ENCODE measurements around the gene OXSM.

OXSM gene

DNA sequence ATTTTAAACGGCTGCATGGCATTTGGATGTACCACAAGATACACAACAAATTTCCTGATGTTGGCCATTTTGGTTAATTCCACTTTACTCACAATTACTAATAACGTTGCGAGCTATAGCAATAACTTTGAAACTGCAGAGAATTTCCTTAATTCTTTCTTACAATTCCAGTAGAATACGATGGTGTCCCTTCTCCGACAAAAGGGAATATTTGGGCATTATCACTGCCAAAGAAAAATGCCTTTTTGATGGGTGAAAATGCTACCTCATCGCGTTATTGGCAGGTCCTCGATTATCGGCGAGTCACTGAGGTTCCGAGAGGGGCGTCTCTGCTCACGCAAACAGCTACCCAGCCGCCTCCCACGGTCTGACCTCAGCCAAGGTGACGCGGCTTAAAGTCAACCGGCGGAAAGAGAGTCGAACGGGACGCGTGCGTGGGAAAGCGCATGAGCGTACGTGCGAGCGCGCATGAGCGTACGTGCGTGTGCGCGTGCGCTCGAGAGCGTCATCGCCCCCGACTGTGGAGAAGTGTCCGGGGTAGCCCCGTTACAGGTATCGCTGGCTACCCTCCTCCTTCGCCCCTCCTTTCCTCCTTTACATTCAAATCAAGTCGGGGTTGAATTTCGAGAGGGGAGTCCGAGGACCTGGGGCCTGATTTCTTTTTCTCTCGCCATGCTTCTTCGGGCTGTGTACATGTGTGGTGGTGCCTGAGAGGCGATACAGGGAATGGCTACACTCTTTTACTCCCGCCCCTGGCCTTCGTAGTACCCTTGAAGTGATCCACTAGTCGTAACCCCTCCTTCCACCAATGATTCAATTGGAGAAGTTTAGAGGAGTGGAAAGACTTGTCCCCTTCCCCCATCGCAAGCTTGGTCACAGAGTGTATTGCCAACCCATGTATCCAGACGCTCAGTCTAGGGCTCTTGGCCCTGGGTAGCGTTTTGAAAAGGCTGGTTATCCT, at the start of gene OXSM:
Gene OXSM (plus strand): TSS at position 495 of the 961 bp plus-strand sequence. CDS start 931 bp downstream, outside the sequence.
- peak; percentile 85 for FAIRE-seq

DNA sequence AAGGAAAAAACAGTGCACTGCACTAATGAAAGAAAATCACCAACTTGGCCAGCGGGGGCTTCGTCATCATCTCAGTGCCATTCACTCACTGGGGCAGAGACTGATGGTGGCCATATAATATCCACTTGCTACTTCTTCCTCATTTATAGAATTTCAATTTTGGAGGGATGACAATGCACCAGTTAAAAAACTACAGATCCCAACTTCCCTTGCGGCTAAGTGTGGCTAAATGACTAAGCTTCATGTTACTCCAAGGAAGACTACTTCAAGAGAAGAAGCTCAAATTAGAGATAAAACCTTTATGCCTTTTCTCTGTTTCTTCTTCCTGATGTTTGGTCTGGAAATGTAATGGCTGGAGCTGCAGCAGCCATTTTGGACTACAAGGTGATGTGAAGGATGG, 45.4 kb upstream of the OXSM start:
- FAIRE-seq = no peak

DNA sequence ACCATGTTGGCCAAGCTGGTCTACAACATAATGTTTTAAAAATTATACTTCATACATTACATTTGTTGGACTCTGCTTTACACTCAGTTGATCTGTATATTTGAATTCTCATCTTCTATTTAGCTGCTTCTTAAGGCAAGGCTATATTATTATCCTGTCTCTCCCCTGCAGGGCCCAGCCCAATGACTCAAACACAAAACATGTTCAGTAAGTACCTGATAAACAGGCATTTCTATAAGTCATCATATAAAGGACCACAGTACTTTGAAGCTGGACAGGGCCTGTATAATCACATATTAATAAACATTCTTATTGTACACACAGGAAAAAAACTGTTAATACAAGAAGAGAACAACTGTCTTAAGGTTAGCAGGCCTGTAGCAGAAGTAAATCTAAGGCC, 42.9 kb upstream of the OXSM start:
- FAIRE-seq = no peak

DNA sequence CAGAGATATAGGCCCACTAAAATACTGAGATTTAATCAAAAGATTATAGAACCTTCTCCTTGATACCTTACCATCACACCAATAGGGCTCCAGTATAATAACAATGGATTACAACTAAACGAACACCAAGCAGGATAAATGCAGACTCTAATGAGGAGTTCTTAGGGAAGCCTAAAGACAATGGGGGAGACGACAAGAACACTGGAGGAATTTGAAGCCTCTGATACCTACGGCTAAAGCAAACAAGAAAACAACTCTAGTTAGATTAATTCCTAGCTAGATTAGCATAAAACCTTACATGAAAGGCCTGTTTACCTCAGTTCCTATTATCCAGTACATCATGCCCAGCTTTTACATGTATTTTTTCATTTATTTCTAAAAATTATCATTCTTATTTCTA, 41.7 kb upstream of the OXSM start:
- no peak for FAIRE-seq

DNA sequence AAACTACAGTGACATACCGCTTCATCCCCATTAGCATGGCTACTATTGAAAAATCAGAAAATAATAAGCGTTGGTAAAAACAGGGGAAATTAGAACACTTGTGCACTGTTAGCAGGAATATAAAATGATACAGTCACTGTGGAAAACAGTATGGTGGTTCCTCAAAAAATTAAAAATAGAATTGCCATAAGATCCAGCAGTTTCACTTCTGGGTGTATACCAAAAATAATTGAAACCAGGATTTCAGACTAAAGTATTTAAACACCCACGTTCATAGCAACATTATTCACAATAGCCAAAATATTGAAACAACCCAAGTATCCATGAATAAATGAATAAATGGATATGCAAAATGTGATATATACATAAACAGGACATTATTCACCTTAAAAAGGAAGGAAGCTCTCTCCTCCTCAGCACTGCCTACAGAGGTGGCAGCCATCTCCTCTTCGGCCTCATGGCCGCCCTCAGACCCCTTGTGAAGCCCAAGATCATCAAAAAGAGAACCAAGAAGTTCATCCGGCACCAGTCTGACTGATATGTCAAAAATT, 40.8 kb upstream of the OXSM start:
- FAIRE-seq = no peak

DNA sequence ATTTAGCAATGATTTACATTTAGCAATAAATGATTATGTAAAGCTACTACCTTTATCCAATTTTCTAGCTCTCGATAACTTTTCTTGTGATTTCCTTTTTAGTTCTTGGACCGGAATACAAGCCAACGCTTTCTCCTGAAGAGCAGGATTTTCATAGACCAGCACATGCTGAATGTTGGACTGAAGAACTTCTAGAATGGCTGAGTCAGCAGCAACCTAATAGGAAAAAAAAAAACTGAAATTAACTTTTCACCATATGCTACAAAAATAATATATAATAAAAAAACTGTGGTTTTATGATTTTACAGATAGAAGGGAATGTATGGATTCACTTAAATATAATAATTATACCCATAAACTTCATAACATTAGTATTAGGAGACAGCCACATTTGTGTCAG, 38.8 kb upstream of the OXSM start:
- no peak for FAIRE-seq

DNA sequence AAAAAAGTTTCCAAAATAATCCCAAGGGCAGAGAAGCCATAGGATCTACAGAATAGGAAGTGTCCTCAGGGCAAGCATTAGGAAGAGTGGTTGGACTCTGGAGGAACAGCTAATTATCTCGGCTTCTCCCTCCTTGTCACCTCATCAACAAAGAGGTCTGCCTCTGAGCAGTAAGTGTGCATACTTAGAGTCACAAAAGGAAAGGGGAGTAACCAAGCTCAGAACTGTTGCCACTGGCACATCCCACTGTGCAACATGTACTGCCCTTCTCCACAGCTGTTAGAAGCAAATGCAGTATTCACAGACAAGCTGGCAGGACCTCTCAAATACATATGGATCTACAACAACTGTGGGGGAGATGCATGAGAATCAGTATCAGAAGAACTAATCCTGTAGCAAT, 38.2 kb upstream of the OXSM start:
- no peak for FAIRE-seq

DNA sequence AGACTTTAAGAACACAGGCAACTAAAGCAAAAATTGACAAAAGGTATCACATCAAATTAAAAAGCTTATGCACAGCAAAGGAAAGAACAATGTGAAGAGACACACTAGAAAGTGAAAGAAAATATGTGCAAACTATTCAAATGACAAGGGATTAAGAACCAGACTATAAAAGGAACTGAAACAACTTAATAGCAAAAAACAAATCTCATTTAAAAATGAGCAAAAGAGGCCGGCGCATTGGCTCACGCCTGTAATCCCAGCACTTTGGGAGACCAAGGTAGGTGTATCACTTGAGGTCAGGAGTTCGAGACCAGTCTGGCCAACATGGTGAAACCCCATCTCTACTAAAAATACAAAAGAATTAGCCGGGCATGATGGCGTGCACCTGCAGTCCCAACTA, 21.0 kb upstream of the OXSM start:
- no peak for FAIRE-seq

DNA sequence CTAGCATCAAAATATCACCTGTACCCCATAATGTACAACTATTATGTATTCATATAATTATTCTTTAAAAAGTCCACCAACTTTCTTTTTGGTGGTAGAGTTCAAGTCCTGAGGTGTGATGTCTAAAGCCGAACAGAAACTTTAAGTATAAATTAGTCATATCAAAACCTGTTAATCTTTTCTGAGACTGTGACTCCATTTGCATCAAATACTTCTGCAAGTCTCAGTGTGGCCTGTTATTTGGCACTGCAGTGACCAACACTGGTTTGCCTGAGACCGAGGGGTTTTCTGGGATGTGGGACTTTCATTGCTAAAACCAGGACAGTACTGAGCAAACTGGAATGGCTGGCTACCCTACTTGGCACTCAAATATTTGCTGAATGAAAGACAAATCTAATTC, 14.0 kb upstream of the OXSM start:
- no peak for FAIRE-seq

DNA sequence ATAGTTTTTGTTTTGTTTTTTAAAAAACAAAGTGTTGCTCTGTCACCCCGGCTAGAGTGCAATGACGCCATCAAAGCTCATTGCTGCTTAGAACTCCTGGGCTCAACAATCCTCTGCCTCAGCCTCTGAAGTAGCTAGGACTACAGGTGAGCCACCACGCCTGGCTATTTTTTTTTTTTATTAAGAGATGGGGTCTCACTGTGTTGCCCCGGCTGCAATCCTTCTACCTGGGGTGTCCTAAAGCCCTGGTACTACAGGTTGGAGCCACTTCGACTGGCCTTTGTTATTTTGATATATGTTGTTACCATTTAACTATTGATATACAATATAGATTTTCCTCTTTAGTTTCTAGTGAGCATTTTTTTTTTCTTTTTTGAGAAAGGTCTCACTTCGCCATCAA, 9.3 kb upstream of the OXSM start:
- no peak for FAIRE-seq

DNA sequence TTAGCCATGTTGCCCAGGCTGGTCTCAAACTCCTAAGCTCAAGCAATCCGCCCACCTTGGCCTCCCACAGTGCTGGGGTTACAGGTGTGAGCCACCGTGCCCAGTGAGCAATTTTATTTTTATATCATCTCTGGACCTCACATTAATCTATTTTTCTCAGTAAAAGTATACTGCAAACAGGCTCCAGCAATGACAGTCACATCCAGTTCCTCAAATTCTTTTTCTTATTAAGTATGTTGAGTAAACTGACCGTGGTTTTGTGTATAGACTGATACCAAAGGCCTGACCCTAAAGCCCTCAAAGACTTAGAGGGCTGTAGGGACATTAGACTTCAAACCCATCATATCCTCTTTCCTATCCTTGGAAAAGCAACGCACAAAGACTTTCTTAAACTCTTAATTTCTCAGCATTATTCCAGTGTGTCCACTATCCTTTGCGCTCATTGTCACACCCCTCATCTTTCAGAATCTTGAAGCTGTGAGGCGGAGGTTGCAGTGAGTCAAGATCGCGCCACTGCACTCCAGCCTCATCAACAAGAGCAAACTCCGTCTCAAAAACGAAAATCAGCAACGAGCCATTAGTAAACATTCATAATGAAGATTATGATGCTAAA, 8.6 kb upstream of the OXSM start:
- FAIRE-seq = no peak

DNA sequence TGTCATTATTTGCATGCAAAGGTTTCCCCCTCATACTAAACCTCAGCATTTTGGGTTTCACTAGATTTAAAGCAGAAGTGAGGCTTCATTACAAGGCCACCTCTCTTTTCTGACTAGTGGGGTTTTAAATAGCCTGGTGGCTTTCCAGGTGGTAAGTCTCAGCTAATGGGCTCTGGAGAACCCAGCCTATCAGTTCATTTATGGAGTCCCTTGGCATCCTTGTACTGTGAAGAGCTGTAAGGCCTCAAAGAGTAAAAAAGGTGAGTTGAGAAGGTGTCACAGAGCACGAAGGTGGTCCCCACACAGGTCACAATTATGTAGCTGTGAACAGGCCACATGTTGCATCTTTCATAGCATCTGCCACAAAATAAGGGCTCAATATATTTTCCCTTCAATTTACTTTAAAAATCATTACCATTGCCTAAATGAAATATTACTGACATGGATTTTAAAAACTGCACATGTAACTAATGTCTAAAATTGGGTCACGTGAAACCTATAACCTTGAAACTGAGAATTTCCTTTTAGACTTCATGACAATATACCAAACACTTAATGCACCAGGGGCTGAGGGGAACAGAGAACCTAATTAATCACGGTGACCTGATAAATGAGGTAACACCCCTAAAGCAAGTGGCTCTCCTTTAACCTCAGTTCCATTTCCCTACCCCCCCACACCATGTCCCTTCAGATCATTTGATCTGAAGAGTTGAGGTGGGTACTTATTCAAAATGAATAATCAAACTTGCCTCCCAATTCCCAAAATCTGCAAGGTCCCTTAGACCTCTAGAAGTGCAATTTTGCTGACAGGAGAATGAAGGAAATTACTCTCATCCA, 7.9 kb upstream of the OXSM start:
- FAIRE-seq = no peak

DNA sequence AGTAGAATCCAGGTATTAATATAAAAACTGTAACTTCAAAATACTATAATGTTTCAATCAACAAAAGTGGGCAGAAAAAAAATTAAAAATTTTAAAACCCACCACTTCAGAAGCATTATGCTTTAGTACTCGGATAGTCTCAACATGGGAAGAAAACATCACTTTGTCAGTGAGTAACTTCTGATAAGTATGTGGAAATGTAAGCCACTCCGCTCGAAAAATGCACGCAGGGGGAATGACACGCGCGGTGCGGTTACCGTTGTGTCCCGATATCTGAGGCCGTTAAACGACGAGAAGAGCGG, 7.3 kb upstream of the OXSM start:
- FAIRE-seq = no peak

DNA sequence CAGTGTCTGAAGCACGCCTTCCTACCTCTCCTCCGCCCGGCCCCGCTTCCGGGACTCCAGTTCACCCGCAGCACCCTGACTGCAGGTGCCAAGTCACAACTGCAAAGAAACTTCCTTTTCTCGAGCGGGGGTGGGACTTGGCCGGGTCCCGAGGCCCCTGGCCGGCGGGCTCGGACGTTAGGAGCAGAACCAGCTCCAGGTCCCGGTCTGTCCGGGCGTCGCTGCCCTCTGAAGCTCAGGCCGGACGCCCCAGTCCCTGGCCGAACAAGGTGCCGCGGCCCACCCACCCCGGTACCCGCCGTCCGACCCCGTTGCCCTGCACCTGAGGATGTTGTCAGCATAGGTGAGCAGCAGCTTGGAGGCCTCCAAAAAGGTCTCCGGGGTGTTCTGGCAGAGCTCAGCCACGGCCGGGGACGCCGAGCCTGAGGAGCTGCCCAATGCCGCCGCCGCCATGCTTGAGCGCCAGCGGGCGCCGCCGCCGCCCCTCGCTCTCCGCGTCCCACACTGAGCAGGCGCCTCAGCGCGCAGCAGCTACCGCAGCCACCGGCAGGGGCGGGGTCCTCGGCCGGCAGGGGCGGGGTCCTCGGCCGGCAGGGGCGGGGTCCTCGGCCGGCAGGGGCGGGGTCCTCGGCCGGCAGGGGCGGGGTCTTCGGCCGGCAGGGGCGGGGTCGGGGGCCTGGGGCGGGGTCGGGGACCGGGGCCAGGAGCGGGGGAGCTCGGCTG, 6.8 kb upstream of the OXSM start, which contains the start of gene NGLY1:
Gene NGLY1 (minus strand): TSS at position 506 of the 723 bp plus-strand sequence. CDS start 53 bp downstream, at position 453.
- no peak for FAIRE-seq

DNA sequence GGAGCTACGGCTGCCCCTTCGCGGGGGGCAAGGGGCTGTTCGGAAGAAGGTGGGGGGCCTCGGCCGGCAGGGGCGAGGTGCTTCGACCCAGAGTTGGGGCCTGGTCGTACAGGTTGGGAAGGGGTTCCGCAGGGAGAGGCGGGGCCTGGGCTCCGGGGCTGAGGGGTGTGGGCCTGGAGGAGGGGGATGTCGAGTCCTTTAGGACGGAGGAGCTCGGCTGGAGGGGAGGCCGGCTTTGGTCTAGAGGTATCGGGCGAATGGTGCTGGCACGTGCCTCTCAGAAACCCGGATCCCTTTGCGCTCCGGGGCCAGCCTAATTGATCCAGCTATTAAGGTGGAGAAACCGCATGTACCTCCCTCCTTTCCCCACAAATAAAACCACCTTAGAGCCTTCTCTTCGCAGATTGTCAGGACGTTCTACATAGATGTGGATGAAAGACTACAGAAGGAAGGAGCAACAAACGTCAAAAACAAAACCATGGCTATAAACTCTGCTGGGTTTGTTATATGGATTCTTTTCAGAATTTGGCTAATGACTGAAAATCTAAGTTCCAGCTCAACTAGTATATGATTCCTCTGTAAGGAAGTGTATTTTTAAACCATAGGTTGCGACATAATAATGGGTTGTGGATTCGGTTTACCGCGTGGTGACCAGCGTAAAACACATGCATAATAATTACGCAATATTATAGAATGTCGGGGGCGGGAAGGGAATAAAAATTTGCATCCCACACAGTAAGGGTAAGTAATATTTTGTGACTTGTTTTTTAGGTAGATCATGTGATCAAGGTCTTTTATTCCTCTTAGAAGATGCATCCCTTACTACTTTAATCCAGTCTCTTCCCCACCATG, 6.0 kb upstream of the OXSM start:
- FAIRE-seq = no peak

DNA sequence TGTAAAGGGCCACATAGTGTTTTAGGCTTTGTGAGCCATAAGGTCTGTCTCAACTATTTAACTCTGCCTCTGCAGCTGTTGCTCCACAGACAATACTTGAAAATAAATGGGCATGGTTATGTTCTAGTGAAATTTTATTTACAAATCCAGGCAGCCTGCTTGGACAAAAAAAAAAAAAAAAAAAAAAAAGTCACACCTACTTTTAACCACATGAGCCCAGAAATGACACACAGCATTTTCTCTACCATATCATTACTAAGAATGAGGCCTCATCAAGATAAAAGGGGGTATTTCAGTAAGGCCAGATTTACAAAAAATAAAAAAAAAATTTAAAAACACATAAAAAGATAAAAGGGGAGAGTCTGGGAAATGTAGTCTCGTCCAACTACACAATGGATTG, 4.9 kb upstream of the OXSM start:
- FAIRE-seq = no peak

DNA sequence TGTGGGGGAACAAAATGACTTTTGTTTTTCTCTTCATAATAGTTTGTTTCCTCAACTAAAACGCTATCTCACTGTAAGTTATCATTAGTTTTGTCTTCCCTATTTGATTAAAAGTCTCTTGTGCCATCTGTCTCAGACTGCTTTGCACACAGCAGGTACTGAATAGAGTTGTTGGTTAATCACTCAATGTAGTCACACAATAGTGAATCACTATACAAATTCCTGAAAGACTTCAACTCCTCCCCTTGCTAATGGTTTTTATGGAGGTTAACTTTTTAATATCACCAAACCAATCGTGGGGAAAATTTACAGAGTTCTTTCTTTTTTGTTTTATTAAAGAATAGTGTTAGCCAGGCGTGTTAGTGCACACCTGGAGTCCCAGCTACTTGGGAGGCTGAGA, 4.1 kb upstream of the OXSM start:
- FAIRE-seq = no peak

DNA sequence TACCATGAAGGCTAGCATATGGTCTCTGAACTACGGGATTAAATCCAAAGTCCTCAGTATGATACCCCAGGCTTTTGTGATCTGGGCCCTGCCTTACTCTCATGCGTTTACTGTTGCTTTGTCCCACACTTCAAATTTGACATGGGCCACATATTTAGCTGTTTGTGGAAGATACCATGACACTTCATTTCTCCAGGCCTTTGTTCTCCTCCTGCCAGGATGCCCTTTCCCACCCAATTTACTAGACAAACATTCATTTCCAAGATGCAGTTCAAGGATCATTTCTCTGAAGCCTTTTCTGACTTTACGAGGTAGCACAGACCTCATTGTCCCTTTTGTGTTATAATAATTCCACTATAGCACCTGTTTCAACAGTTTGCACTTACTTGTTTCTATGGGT, 2.2 kb upstream of the OXSM start:
- FAIRE-seq = no peak

DNA sequence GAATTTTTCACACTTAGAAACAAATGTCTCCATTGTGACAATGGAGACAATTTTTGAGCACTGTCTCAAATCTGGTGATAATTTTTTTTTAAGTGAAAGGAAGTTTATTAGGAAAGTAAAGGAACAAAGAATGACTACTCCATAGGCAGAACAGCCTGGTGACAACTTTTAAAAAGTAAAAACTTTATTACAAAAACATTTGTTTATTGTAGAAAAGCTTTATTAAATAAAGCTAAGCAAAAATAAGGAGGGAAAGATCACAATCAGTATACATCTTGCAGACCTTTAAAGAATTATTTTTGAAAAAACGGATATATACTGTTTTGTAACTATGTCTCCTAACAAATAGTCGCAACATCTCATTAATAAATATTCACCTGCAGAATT, 688 bp upstream of the OXSM start:
- no peak for FAIRE-seq

DNA sequence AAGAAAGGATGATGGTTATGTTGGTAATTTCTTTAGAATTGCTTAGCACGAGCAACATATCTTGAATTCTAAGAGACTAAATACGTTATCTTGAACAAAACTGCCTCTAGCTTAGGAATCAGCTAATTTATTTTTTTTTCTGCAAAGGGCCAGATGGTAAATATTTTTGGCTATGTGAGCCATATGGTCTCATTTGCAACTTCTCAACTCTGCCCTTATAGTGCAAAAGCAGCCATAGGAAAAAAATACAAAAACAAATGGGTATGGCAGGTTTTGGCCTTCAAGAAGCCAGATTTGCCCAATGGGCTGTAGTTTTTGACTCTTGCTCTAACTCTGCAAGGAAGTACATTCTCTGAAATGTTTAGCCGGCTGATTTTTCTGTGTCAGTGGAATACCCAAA, 11.9 kb downstream of the OXSM start:
- FAIRE-seq = no peak

DNA sequence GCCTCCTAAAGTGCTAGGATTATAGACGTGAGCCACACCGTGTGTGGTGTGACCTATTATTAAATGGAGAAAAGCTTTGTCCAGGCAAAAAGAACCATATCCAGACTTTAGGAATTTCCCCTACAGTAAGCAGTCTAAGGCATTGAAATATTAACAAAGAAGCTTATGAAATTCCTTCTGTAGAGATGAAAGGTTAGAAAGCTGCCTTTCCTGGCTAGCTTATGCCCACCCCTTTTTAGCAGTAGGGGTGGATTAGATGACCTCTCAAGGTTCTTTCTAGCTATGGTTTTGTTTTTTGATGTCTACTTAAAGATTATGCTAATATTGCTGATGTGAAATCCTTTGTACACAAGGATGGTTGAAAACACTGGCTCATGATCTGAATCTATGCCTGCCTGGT, 13.9 kb downstream of the OXSM start:
- FAIRE-seq = no peak

DNA sequence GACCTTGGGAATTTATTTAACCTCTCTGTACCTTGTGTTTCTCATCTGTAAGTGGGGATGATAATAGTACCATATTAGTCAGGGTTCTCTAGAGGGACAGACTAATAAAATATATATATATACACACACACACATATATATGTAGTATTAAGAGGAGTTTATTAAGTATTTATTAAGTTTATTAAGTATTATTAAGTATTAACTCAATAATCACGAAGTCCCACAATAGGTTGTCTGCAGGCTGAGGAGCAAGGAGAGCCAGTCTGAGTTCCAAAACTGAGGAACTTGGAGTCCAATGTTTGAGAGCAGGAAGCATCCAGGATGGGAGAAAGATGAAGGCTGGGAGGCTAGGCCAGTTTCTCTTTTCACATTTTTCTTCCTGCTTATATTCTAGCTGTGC, 14.8 kb downstream of the OXSM start:
- no peak for FAIRE-seq

Measured in islet of Langerhans (tissue), 1 donor.